ENCODE measurements around the gene KCNN3. TPM values are rescaled to one million over a fixed set of nuclear protein-coding genes. Genes with fewer than 3 reads are reported as not detected.

The KCNN3 gene
- total RNA-seq, 1 donor from 2014 or later = 4.3 TPM

DNA sequence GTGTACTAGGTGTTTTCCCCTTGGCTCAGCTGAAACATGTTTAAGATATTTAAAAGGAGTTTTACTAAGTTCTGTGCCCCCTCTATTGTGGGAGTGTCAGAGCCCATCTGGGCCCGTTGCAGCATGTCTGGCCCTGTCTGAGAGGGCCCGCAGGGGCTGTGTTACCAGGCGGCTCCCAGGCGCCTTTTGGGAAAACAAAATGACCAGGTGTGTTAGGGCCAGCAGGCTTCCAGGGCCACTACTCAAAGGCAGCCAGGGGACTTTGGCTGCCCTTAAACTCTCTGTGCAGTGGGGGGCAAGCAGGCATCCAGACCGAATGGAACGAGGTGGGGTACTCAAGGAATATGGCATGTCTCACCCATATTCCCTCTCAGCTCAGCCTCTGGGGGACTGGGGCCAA is 111.7 kb downstream of the KCNN3 start:
- TF ChIP-seq EZH2 (IDR thresholded peaks at IDR 0.05) (no peak), EZH2phosphoT487 (IDR thresholded peaks at IDR 0.05) (no peak)
- TF ChIP-seq, protein P1, sequence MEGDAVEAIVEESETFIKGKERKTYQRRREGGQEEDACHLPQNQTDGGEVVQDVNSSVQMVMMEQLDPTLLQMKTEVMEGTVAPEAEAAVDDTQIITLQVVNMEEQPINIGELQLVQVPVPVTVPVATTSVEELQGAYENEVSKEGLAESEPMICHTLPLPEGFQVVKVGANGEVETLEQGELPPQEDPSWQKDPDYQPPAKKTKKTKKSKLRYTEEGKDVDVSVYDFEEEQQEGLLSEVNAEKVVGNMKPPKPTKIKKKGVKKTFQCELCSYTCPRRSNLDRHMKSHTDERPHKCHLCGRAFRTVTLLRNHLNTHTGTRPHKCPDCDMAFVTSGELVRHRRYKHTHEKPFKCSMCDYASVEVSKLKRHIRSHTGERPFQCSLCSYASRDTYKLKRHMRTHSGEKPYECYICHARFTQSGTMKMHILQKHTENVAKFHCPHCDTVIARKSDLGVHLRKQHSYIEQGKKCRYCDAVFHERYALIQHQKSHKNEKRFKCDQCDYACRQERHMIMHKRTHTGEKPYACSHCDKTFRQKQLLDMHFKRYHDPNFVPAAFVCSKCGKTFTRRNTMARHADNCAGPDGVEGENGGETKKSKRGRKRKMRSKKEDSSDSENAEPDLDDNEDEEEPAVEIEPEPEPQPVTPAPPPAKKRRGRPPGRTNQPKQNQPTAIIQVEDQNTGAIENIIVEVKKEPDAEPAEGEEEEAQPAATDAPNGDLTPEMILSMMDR (IDR thresholded peaks at IDR 0.05) = no peak
- no peaks in the 10 kb centered on the region for H4K20me1 ChIP-seq (ENCODE audit: low read depth)
- no peaks in the 10 kb centered on the region for H3F3A ChIP-seq (ENCODE audit: low read depth)
- no peaks in the 10 kb centered on the region for H3K9me3 Mint-ChIP-seq
- no peak overlapping the region for H2AFZ ChIP-seq (replicated peaks)
- H3K4me3 ChIP-seq = no peak overlapping the region
- H3K4me1 Mint-ChIP-seq = no peaks in the 10 kb centered on the region
- H3K9ac ChIP-seq = no peak overlapping the region
- DNase-seq (ENCODE audit: low spot score) = no peak
- H3K4me3 Mint-ChIP-seq = no peak overlapping the region
- peaks cover 10% of the 10 kb centered on the region for H3K27me3 Mint-ChIP-seq (ENCODE audit: insufficient read depth, low read depth)
- H3K27ac ChIP-seq = no peak overlapping the region
- no peaks in the 10 kb centered on the region for H3K36me3 Mint-ChIP-seq
- H3K27ac Mint-ChIP-seq = no peak overlapping the region
- H3K79me2 ChIP-seq (ENCODE audit: low read depth) = no peaks in the 10 kb centered on the region
- H3K4me2 ChIP-seq = no peak overlapping the region
- H3K36me3 ChIP-seq = no peaks in the 10 kb centered on the region
- no peaks in the 10 kb centered on the region for H3K9me3 ChIP-seq (ENCODE audit: low read depth)
- no peaks in the 10 kb centered on the region for H3K4me1 ChIP-seq
- H3K27me3 ChIP-seq = peaks cover 44% of the 10 kb centered on the region

DNA sequence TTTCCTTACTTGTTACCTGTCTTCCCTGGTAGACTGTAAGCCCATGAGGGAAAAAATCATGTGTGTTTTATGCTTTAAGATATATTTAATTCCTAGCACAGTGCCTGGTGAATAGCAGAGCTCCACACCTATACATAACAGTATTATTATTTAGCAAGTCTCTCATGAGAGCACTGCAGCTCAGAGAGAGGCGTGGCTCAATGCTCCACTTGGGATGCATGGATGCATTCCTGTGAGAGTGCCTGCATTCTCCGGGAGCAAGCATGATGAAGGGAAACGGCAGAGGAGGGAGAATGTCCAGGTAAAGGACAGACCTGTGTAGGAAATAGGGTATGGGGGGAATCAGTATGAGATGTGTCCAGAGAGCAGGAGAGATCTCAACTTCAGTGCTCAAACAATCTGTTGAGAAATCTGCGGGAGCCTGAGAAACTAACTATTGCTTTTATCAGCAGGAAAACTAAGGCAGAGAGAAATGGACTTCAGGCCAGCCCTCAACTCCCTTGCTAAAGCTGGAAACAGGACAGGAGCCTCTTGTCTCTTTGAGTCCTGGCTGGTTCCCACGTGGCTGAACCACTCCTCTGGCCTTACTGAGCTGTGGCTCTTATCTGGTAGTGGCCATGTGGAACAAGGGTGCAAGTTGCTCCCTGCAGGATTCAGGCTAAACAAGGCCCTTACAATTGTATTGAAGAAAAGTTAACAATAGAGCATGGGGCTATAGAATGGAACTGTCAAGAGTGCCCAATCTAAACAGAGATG is 113.1 kb downstream of the KCNN3 start:
- Histone ChIP-seq H3K9ac (no peak overlapping the region), H3K4me2 (no peak overlapping the region), H3K27ac (no peak overlapping the region), H3K27me3 (peaks cover 31% of the 10 kb centered on the region), H3F3A (ENCODE audit: low read depth) (no peaks in the 10 kb centered on the region), H3K4me1 (no peaks in the 10 kb centered on the region), H2AFZ (replicated peaks) (no peak overlapping the region), H3K79me2 (ENCODE audit: low read depth) (no peaks in the 10 kb centered on the region), H3K9me3 (ENCODE audit: low read depth) (no peaks in the 10 kb centered on the region), H3K4me3 (no peak overlapping the region), H3K36me3 (no peaks in the 10 kb centered on the region), H4K20me1 (ENCODE audit: low read depth) (no peaks in the 10 kb centered on the region)
- no peak for DNase-seq (ENCODE audit: low spot score)
- peaks cover 2% of the 10 kb centered on the region for H3K4me1 Mint-ChIP-seq
- H3K27ac Mint-ChIP-seq = no peak overlapping the region
- TF ChIP-seq, protein P1 (IDR thresholded peaks at IDR 0.05) = no peak
- TF ChIP-seq EZH2phosphoT487 (IDR thresholded peaks at IDR 0.05) (no peak), EZH2 (IDR thresholded peaks at IDR 0.05) (no peak)
- H3K9me3 Mint-ChIP-seq = no peaks in the 10 kb centered on the region
- no peaks in the 10 kb centered on the region for H3K36me3 Mint-ChIP-seq
- H3K27me3 Mint-ChIP-seq (ENCODE audit: insufficient read depth, low read depth) = peaks cover 9% of the 10 kb centered on the region
- H3K4me3 Mint-ChIP-seq = no peak overlapping the region

DNA sequence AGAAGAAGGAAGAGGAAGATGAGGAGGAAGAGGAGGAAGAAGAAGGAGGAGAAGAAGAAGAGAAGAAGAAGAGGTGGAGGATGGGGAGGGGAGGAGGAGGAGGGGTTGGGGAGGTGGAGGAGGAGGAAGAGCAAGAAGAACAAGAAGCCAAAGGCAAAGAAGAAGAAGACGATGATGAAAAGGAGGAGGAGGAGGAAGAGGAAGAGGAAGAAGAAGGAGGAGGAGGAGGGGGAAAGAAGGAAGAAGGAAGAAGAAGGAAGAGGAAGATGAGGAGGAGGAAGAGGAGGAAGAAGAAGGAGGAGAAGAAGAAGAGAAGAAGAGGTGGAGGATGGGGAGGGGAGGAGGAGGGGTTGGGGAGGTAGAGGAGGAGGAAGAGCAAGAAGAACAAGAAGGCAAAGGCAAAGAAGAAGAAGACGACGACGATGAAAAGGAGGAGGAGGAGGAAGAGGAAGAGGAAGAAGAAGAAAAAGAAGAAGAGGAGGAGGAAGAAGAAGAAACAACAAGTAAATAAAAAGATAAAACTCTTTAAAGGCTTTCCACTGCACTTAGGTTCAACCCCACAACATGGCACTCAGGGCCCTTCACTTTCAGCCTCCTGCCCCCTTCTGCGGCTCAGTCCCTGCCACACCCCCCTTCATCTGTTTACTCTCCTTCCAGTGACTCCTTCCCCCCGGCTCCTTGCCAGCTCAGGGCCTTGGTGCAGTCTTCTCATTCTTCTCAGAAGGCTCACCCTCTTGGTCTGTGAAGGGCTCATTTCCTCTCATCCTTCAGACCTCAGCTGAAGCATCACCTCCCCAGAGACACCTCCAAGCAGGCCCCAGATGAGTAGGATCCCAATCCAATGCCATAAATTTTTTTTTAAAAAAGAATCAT is 114.0 kb downstream of the KCNN3 start:
- H3K9ac ChIP-seq = no peak overlapping the region
- no peaks in the 10 kb centered on the region for H3K9me3 ChIP-seq (ENCODE audit: low read depth)
- Mint-ChIP-seq H3K36me3 (no peaks in the 10 kb centered on the region), H3K4me3 (no peak overlapping the region), H3K27ac (no peak overlapping the region), H3K4me1 (peaks cover 11% of the 10 kb centered on the region), H3K27me3 (ENCODE audit: insufficient read depth, low read depth) (peaks cover 6% of the 10 kb centered on the region), H3K9me3 (no peaks in the 10 kb centered on the region)
- peaks cover 22% of the 10 kb centered on the region for H3K27me3 ChIP-seq
- H3K27ac ChIP-seq = no peak overlapping the region
- DNase-seq (ENCODE audit: low spot score) = no peak
- H4K20me1 ChIP-seq (ENCODE audit: low read depth) = no peaks in the 10 kb centered on the region
- no peaks in the 10 kb centered on the region for H3K36me3 ChIP-seq
- H3K4me3 ChIP-seq = no peak overlapping the region
- H3K4me2 ChIP-seq = no peak overlapping the region
- no peaks in the 10 kb centered on the region for H3K4me1 ChIP-seq
- no peaks in the 10 kb centered on the region for H3F3A ChIP-seq (ENCODE audit: low read depth)
- no peaks in the 10 kb centered on the region for H3K79me2 ChIP-seq (ENCODE audit: low read depth)
- TF ChIP-seq EZH2phosphoT487 (IDR thresholded peaks at IDR 0.05) (no peak), EZH2 (IDR thresholded peaks at IDR 0.05) (no peak)
- TF ChIP-seq, protein P1 (IDR thresholded peaks at IDR 0.05) = no peak
- no peak overlapping the region for H2AFZ ChIP-seq (replicated peaks)
